H1 (cell line): Measurements from ENCODE around the gene RNF26. TPM values are rescaled to one million over a fixed set of nuclear protein-coding genes. Genes with fewer than 3 reads are reported as not detected.

Experiments
- CTCF ChIA-PET: fragments of 300-600 bp; sonication (Branson Sonifier 250); formaldehyde crosslinking; loops from one replicate; lab custom pipeline; 2021; ENCODE audit not compliant: partially characterized antibody; lab: Charles Lee
- POLR2A ChIA-PET: fragments of 300-600 bp; sonication (Branson Sonifier 250); formaldehyde crosslinking; loops from one replicate; lab custom pipeline; 2021; ENCODE audit warnings: inconsistent platforms; ENCODE audit not compliant: partially characterized antibody; lab: Charles Lee
- DNase-seq, 2 experiments: peaks; one replicate each; pipeline versions ENCODE4 v3.0.0 to v3.0.0-alpha.2; 2010 to 2022; ENCODE audit warnings: low spot score in 2 of 2, low read depth in 1 of 2, mixed read lengths in 1 of 2
- FAIRE-seq: peaks from 2 replicates; lab custom pipeline; 2011; peaks lifted over from hg19 to GRCh38; lab: Jason Lieb, UNC
- H2AFZ ChIP-seq: 2 replicates; pipeline ENCODE4 v1.8.1; 2012; ENCODE audit warnings: low read length, inconsistent platforms
- H2AK5ac ChIP-seq: 2 replicates; pipeline ENCODE4 v1.6.1; 2013; ENCODE audit warnings: low read depth, low read length
- H2BK120ac ChIP-seq: replicated peaks from 2 replicates; pipeline ENCODE3; 2013; ENCODE audit warnings: low read depth, low read length, inconsistent platforms
- H2BK12ac ChIP-seq: 2 replicates; pipeline ENCODE4 v1.6.1; 2013; ENCODE audit warnings: low read depth, low read length
- H2BK15ac ChIP-seq: 2 replicates; pipeline ENCODE4 v1.6.1; 2013; ENCODE audit warnings: low read length
- H2BK20ac ChIP-seq: 2 replicates; pipeline ENCODE4 v1.6.1; 2013; ENCODE audit warnings: low read length
- H2BK5ac ChIP-seq: 2 replicates; pipeline ENCODE4 v1.6.1; 2013; ENCODE audit warnings: low read depth, low read length
- H3K14ac ChIP-seq: 2 replicates; pipeline ENCODE4 v1.6.1; 2013; ENCODE audit warnings: inconsistent platforms; ENCODE audit not compliant: insufficient read length
- H3K18ac ChIP-seq: 2 replicates; pipeline ENCODE4 v1.6.1; 2013; ENCODE audit warnings: low read length; ENCODE audit errors: extremely low read depth
- H3K23ac ChIP-seq: 2 replicates; pipeline ENCODE4 v1.6.1; 2013; ENCODE audit warnings: inconsistent platforms; ENCODE audit not compliant: insufficient read length
- H3K23me2 ChIP-seq: 2 replicates; pipeline ENCODE4 v1.6.1; 2013; ENCODE audit warnings: low read depth, low read length
- H3K27ac ChIP-seq: 2 replicates; pipeline ENCODE4 v1.6.1; 2011; ENCODE audit warnings: low read depth, low read length, inconsistent platforms
- H3K27me3 ChIP-seq, 4 experiments: replicated peaks in 1 of 4; 1 replicate in 1 of 4; 2 replicates in 3 of 4; pipeline versions ENCODE4 v1.6.1 to v1.8.1; 2011 to 2013; ENCODE audit warnings: low read length in 3 of 4, mild to moderate bottlenecking in 3 of 4, inconsistent platforms in 2 of 4, mixed read lengths in 2 of 4, moderate library complexity in 1 of 4; ENCODE audit not compliant: control insufficient read depth in 3 of 4, insufficient read depth in 3 of 4; ENCODE audit errors: extremely low read depth in 1 of 4
- H3K36me3 ChIP-seq, 4 experiments: 2 replicates each; pipeline versions ENCODE4 v1.6.1 to v1.8.1; 2011 to 2013; ENCODE audit warnings: mild to moderate bottlenecking in 4 of 4, low read length in 3 of 4, moderate library complexity in 2 of 4, control low read depth in 1 of 4, inconsistent platforms in 1 of 4; ENCODE audit not compliant: insufficient read depth in 4 of 4, control insufficient read depth in 2 of 4
- H3K4ac ChIP-seq: replicated peaks from 2 replicates; pipeline ENCODE3; 2013; ENCODE audit warnings: low read length, low read depth, mixed read lengths, inconsistent platforms; ENCODE audit not compliant: insufficient read length
- H3K4me1 ChIP-seq, 4 experiments: replicated peaks in 1 of 4; 1 replicate in 1 of 4; 2 replicates in 3 of 4; pipeline versions ENCODE4 v1.6.1 to v1.8.1; 2011 to 2013; ENCODE audit warnings: low read length in 3 of 4, inconsistent platforms in 2 of 4, mixed read lengths in 1 of 4; ENCODE audit not compliant: insufficient read depth in 4 of 4, control insufficient read depth in 3 of 4
- H3K4me2 ChIP-seq, 2 experiments: 2 replicates each; pipeline versions ENCODE4 v1.6.1 to v1.8.1; 2011 to 2013; ENCODE audit warnings: low read depth in 2 of 2, low read length in 2 of 2, control low read depth in 1 of 2, inconsistent platforms in 1 of 2, mild to moderate bottlenecking in 1 of 2; ENCODE audit not compliant: insufficient read depth in 1 of 2
- H3K4me3 ChIP-seq, 4 experiments: fragments of 200-600, 300-600 bp in 1 of 4; sonication (generic), shearing (Covaris generic), sonication (Bioruptor Twin) in 1 of 4; 2 replicates each; pipeline versions ENCODE4 v1.5.1 to v1.8.1; 2011 to 2016; ENCODE audit warnings: low read length in 4 of 4, low read depth in 3 of 4, control low read depth in 2 of 4, inconsistent platforms in 2 of 4, mild to moderate bottlenecking in 2 of 4, mixed read lengths in 1 of 4, moderate library complexity in 1 of 4; ENCODE audit not compliant: insufficient read depth in 2 of 4; ENCODE audit errors: extremely low read depth in 1 of 4
- H3K56ac ChIP-seq: replicated peaks from 2 replicates; pipeline ENCODE3; 2013; ENCODE audit warnings: low read depth, mild to moderate bottlenecking, mixed read lengths, low read length, inconsistent platforms; ENCODE audit not compliant: insufficient read length
- H3K79me1 ChIP-seq: 2 replicates; pipeline ENCODE4 v1.6.1; 2013; ENCODE audit warnings: low read depth, low read length, control low read depth
- H3K79me2 ChIP-seq, 2 experiments: 2 replicates each; pipeline versions ENCODE4 v1.6.1 to v1.8.1; 2012 to 2013; ENCODE audit warnings: low read length in 2 of 2, mild to moderate bottlenecking in 2 of 2, inconsistent platforms in 1 of 2; ENCODE audit not compliant: insufficient read depth in 2 of 2, control insufficient read depth in 1 of 2
- H3K9ac ChIP-seq, 4 experiments: replicated peaks in 1 of 4; 1 replicate in 1 of 4; 2 replicates in 3 of 4; pipeline versions ENCODE4 v1.6.1 to v1.8.1; 2011 to 2013; ENCODE audit warnings: low read depth in 3 of 4, low read length in 3 of 4, control low read depth in 2 of 4, mild to moderate bottlenecking in 2 of 4, moderate library complexity in 2 of 4, inconsistent platforms in 1 of 4; ENCODE audit errors: extremely low read depth in 1 of 4
- H3K9me3 ChIP-seq, 2 experiments: 2 replicates each; pipeline versions ENCODE4 v1.6.1 to v1.8.1; 2012 to 2013; ENCODE audit warnings: mild to moderate bottlenecking in 2 of 2, moderate library complexity in 2 of 2, control low read depth in 1 of 2, inconsistent platforms in 1 of 2, low read depth in 1 of 2, low read length in 1 of 2, mixed read lengths in 1 of 2; ENCODE audit not compliant: insufficient read depth in 2 of 2
- H4K20me1 ChIP-seq, 2 experiments: replicated peaks in 1 of 2; 2 replicates each; pipeline versions ENCODE3 to v1.8.1; 2011 to 2013; ENCODE audit warnings: inconsistent platforms in 2 of 2, low read length in 2 of 2, mild to moderate bottlenecking in 1 of 2; ENCODE audit not compliant: insufficient read depth in 2 of 2, control insufficient read depth in 1 of 2
- H4K5ac ChIP-seq: 2 replicates; pipeline ENCODE4 v1.6.1; 2013; ENCODE audit warnings: low read length, low read depth, mixed read lengths, inconsistent platforms; ENCODE audit not compliant: insufficient read length
- H4K8ac ChIP-seq: 2 replicates; pipeline ENCODE4 v1.8.0; 2013; ENCODE audit warnings: mild to moderate bottlenecking, moderate library complexity, low read length, inconsistent platforms; ENCODE audit not compliant: insufficient read depth; ENCODE audit errors: extremely low read depth
- H4K91ac ChIP-seq: replicated peaks from 2 replicates; pipeline ENCODE3; 2013; ENCODE audit warnings: low read length, mixed read lengths, inconsistent platforms; ENCODE audit not compliant: insufficient read length
- ASH2L ChIP-seq: fragments of 200-600, 300-600 bp; sonication (generic); IDR thresholded peaks from one replicate; pipeline ENCODE4 v1.7.1; 2017; ENCODE audit warnings: low read length
- ATF3 ChIP-seq: IDR thresholded peaks from 2 replicates; pipeline ENCODE4 v1.6.1; 2011; ENCODE audit warnings: low read depth, mild to moderate bottlenecking, low read length; ENCODE audit not compliant: insufficient read depth
- GABPA ChIP-seq: IDR thresholded peaks from 2 replicates; pipeline ENCODE4 v1.6.1; 2011; ENCODE audit warnings: mild to moderate bottlenecking, low read length, moderate library complexity, borderline replicate concordance; ENCODE audit not compliant: insufficient read depth
- HDAC6 ChIP-seq: IDR thresholded peaks from one replicate; pipeline ENCODE4 v1.7.1; 2012; ENCODE audit warnings: low read depth, mild to moderate bottlenecking, inconsistent platforms, low read length, moderate library complexity
- KDM5A ChIP-seq: fragments of 200-600 bp; IDR thresholded peaks from 2 replicates; pipeline ENCODE4 v1.7.1; 2012; ENCODE audit warnings: mild to moderate bottlenecking, low read length, inconsistent platforms, mixed read lengths
- MAFK ChIP-seq: IDR thresholded peaks from 2 replicates; pipeline ENCODE4 v1.6.1; 2012; ENCODE audit warnings: low read depth, mild to moderate bottlenecking, improper control_type of control experiment, low read length
- RNF2 ChIP-seq: fragments of 200-900, 300-1000 bp; sonication (generic); IDR thresholded peaks from 2 replicates; pipeline ENCODE4 v1.7.1; 2016; ENCODE audit warnings: borderline replicate concordance, low read depth, mild to moderate bottlenecking, antibody characterized with exemption, low read length; ENCODE audit not compliant: poor library complexity, severe bottlenecking; ENCODE audit errors: missing control alignments
- RXRA ChIP-seq: IDR thresholded peaks from 2 replicates; pipeline ENCODE4 v1.6.1; 2011; ENCODE audit warnings: low read depth, mild to moderate bottlenecking, low read length, moderate library complexity; ENCODE audit not compliant: insufficient read depth
- SIRT6 ChIP-seq: IDR thresholded peaks from one replicate; pipeline ENCODE4 v1.7.1; 2012; ENCODE audit warnings: low read length, inconsistent platforms
- SIX5 ChIP-seq: IDR thresholded peaks from 2 replicates; pipeline ENCODE4 v1.6.1; 2011; ENCODE audit warnings: mild to moderate bottlenecking, low read depth, low read length
- SP1 ChIP-seq: IDR thresholded peaks from 2 replicates; pipeline ENCODE4 v1.6.1; 2011; ENCODE audit warnings: low read depth, low read length
- SP2 ChIP-seq: IDR thresholded peaks from 2 replicates; pipeline ENCODE4 v1.6.1; 2012; ENCODE audit warnings: mild to moderate bottlenecking, low read length, inconsistent platforms
- WGBS, 2 experiments: shearing (Covaris generic) in 1 of 2; methylation state at CpG; one replicate each; pipeline versions ENCODE4 v1.1.6 to v1.1.7; 2013 to 2015; ENCODE audit warnings: low lambda C conversion rate in 2 of 2, mixed read lengths in 2 of 2, inconsistent platforms in 1 of 2, low coverage in 1 of 2, missing lambda C conversion rate in 1 of 2; ENCODE audit not compliant: insufficient replicate concordance in 2 of 2, insufficient coverage in 1 of 2, insufficient read length in 1 of 2; ENCODE audit errors: extremely low coverage in 1 of 2, missing lambda C conversion rate in 1 of 2; 5-methylcytosine and 5-hydroxymethylcytosine counted together
- polyA plus RNA-seq, 7 experiments: library from polyadenylated mRNA; depleted of rRNA in 3 of 7; stranded (reverse) in 5 of 7; unstranded in 2 of 7; fragments of >200 nt in 5 of 7; fragments of 200-250 nt in 2 of 7; gene quantifications; 1 replicate in 5 of 7; 2 replicates in 1 of 7; 4 replicates in 1 of 7; pipeline versions ENCODE4 v1.2.1 to v1.2.3, GENCODE V29; 2011 to 2013; ENCODE audit warnings: missing spikeins in 2 of 7, mixed read lengths in 2 of 7
- total RNA-seq: library from RNA; stranded (reverse); fragmentation: NEBNext Ultra II Directional; extraction: Animal tissue kit (Norgen Biotek cat#: 25700); gene quantifications from 2 replicates; pipeline ENCODE4 v1.2.1, GENCODE V29; 2021

Gene RNF26
- total and polyA plus RNA-seq, 2 of the 8 experiments (the other 6 are each of a cell fraction or from before 2014, with no cell fraction given): 82.7 to 84.0 TPM

GRCh38 chr11:119314726-119315125 lies 19.6 kb upstream of the RNF26 start:
- ChIA-PET POLR2A (interaction anchor here (0.9 to 5.4 kb wide), 9 partner anchors 7 to 230 kb away, joined by 3 to 44 read pairs (median 4); partner anchors contain the start of genes ABCG4, HMBS and RNF26), CTCF (interaction anchor here (0.7 to 16.8 kb wide), 11 partner anchors 8 to 169 kb away, joined by 3 to 415 read pairs (median 4); partner anchors contain the start of genes C1QTNF5, MFRP and RNF26)
- no peak overlapping the region for H2BK15ac ChIP-seq
- WGBS, 2 experiments: 82% methylated on average over 18 of the region's 18 CpGs; no CpG with 5 or more reads in 1 of the 2 experiments
- no peak overlapping the region; the same call in 1 of the 2 replicates for H4K8ac ChIP-seq
- no peak overlapping the region for H3K23ac ChIP-seq
- H2BK12ac ChIP-seq: no peak overlapping the region; the same call in 1 of the 2 replicates
- no peak overlapping the region for H3K14ac ChIP-seq
- peak overlapping the region in 3 of 4 experiments; percentile 55 to 77 (median 67); a peak in 6 of 8 replicates for H3K4me3 ChIP-seq
- peak overlapping the region; percentile 69 for H3K4ac ChIP-seq
- DNase-seq: no peak
- peaks cover 2 to 4% of the 10 kb centered on the region in 2 experiments for H4K20me1 ChIP-seq
- H3K4me2 ChIP-seq: peak overlapping the region; percentile 97
- H2BK120ac ChIP-seq: no peak overlapping the region
- H3K56ac ChIP-seq: no peak overlapping the region
- no peak overlapping the region; the same call in 1 of the 2 replicates for H3K18ac ChIP-seq
- no peak overlapping the region for H3K27ac ChIP-seq
- no peak overlapping the region for H2BK20ac ChIP-seq
- FAIRE-seq: no peak
- peaks cover 5 to 46% (median 36%) of the 10 kb centered on the region in 4 experiments for H3K27me3 ChIP-seq
- H3K79me2 ChIP-seq: no peaks in the 10 kb centered on the region
- H3K23me2 ChIP-seq: peaks cover 27% of the 10 kb centered on the region
- no peak overlapping the region for H4K91ac ChIP-seq
- H2AK5ac ChIP-seq: no peak overlapping the region
- 0 out of 2 replicates have a peak overlapping the region, but pooled peaks have one; percentile 71 for H2BK5ac ChIP-seq
- H3K79me1 ChIP-seq: no peaks in the 10 kb centered on the region
- H3K9me3 ChIP-seq: no peaks in the 10 kb centered on the region
- no peak overlapping the region for H4K5ac ChIP-seq
- H3K36me3 ChIP-seq: peaks cover 0 to 7% (median 2%) of the 10 kb centered on the region in 4 experiments; a peak in 4 of 8 replicates
- no peak overlapping the region for H3K9ac ChIP-seq
- H2AFZ ChIP-seq: peak overlapping the region; percentile 36; the same call in 1 of the 2 replicates
- H3K4me1 ChIP-seq: peaks cover 7 to 44% (median 39%) of the 10 kb centered on the region in 4 experiments
- TF ChIP-seq GABPA (no peak), MAFK (no peak), SIX5 (no peak), SP1 (no peak), SIRT6 (no peak), HDAC6 (no peak), KDM5A (no peak), ASH2L (no peak), RXRA (no peak), RNF2 (no peak), SP2 (no peak), ATF3 (no peak)
